Measurements from ENCODE around the gene ITPK1.
A peak's percentile ranks its signal among the peaks of the same experiment; 100 is the strongest.

ITPK1 gene

DNA sequence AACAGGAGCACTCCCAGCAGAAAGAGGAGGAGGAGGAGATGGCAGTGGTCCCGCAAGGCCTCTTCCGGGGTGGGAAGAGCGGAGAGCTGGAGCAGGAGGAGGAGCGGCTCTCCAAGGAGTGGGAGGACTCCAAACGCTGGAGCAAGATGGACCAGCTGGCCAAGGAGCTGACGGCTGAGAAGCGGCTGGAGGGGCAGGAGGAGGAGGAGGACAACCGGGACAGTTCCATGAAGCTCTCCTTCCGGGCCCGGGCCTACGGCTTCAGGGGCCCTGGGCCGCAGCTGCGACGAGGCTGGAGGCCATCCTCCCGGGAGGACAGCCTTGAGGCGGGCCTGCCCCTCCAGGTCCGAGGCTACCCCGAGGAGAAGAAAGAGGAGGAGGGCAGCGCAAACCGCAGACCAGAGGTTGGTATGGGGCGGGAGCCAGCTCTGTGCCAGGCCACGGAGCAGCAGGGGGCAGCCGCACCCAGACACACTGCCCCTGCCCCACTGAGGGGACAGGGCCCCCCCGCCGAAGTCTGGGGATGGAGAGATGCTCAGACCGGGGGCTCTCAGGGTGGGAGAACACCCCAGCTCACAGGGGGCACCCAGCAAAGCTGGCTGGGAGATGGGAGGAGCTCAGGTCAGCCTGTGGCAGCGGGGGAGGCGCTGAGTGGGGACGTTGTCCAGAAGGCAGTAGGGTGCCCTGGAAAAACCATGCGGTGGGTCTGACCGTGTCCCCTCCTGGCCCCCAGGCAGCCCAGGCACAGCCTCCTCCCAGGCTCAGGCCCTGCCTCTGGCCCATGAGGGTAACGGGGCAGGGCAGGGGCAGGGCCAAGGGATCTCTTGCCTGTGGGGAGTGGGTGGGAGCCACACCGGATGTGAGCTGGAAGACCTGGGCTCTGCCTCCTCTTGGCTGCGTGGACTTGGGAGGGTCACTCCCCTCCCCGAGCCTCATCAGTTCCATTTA, 183.0 kb downstream of the ITPK1 start:
- no peak for DNase-seq

- DNase-seq: no peak
These were observed 183.9 kb downstream of the ITPK1 start for GRCh38 chr14:92931681-92932447.

DNA sequence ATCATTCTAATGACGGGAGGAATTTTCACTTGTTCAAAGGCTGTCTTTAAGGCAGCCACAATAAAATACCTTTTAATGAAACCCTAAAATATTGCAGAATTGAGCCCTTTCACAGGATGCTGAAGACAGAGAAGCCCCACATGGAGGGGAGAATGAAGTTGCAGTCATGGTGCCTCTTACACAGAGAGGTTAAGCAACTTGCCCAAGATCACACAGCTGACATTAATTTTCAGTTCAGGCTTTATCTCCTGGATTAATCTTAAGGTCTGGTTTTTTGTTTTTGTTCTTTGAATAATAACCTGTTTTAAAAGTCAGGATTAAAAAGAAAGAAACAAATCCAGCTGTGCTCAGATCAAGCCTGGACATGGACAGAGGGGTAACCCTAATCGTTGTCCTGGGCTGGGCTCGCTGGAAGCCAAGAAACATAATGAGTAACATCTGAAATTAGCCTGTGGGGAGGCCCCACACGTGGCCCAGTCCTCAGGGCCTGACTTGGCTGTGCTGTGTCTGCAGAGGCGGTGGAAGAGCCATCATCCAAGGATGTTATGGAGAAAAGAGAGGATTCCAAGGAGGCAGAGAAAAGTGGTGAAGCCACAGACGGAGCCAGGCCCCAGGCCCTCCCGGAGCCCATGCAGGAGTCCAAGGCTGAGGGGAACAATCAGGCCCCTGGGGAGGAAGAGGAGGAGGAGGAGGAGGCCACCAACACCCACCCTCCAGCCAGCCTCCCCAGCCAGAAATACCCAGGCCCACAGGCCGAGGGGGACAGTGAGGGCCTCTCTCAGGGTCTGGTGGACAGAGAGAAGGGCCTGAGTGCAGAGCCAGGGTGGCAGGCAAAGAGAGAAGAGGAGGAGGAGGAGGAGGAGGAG, 184.8 kb downstream of the ITPK1 start:
- no peak for DNase-seq

- DNase-seq: no peak
These were observed 185.8 kb downstream of the ITPK1 start for GRCh38 chr14:92929689-92930608.

GRCh38 chr14:92928961-92929688, 186.6 kb downstream of the ITPK1 start:
- DNase-seq: no peak

DNA sequence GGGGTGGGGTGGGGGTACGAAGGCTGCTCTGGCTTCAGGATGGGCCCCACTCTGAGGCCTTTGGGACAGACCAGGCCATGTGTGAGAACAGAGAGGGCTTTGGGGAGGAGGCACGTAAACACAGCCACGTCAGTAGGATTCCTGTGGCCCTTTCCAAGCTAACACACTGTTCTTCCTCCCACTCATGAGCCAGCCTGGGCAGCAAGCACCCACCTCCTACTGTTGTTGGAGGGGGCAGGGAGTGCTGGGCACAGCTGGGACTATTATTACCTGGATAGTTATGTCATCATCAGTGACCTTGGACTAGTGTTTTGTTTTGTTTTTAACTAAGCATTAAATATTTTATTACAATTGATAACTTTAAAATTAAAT, 187.5 kb downstream of the ITPK1 start:
- no peak for DNase-seq

- no peak for DNase-seq
These were observed 188.1 kb downstream of the ITPK1 start for GRCh38 chr14:92927349-92928257.

GRCh38 chr14:92926931-92927330, 188.8 kb downstream of the ITPK1 start:
- no peak for DNase-seq

DNA sequence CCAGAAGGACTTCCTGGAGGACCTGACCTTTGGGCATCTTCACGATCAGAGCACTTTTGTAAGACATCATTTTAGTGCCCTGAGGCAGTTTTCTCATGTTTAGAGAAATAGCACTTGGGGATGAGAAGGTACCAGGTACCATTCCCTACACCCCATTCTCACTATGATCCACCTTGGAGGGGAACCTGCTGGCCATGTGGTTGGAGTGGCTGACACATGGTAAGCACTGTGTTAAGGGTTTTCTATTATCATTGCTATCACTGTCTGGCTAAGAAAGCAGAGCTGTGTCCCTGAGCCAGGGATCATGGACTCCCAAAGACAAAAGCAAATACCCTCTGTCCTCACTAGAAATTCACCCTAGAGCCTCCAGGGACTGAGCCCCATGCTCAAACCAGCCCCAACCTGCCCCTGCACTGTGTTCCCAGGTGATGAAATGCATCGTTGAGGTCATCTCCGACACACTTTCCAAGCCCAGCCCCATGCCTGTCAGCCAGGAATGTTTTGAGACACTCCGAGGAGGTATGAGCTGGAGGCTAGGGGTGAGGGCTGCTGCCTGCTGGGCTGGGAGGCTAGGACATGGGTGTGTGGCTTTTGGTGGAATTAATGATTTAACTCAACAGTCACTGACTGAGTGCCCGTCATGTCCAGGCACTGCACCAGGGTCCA, 189.4 kb downstream of the ITPK1 start:
- DNase-seq: no peak

GRCh38 chr14:92925446-92925845, 190.3 kb downstream of the ITPK1 start:
- DNase-seq: no peak

GRCh38 chr14:92924247-92924646, 191.5 kb downstream of the ITPK1 start:
- no peak for DNase-seq

DNA sequence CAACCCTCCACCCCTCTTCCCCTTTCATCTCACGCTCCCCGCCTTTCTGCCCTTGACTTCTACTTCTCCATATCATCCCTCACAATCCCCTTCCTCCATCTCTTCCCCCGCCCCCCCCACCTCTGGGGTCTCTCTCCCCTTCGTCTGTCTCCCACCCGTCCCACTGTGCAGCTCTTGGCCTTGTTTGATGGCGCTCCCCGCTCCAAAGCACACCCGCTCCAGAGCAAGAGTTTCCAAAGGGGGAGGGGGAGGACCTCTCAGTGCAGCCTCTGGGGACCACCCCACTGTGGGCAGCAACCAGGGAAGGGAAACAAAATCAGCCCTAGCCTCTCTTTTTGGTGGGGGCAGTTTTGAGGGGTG, 192.0 kb downstream of the ITPK1 start:
- DNase-seq: no peak

DNA sequence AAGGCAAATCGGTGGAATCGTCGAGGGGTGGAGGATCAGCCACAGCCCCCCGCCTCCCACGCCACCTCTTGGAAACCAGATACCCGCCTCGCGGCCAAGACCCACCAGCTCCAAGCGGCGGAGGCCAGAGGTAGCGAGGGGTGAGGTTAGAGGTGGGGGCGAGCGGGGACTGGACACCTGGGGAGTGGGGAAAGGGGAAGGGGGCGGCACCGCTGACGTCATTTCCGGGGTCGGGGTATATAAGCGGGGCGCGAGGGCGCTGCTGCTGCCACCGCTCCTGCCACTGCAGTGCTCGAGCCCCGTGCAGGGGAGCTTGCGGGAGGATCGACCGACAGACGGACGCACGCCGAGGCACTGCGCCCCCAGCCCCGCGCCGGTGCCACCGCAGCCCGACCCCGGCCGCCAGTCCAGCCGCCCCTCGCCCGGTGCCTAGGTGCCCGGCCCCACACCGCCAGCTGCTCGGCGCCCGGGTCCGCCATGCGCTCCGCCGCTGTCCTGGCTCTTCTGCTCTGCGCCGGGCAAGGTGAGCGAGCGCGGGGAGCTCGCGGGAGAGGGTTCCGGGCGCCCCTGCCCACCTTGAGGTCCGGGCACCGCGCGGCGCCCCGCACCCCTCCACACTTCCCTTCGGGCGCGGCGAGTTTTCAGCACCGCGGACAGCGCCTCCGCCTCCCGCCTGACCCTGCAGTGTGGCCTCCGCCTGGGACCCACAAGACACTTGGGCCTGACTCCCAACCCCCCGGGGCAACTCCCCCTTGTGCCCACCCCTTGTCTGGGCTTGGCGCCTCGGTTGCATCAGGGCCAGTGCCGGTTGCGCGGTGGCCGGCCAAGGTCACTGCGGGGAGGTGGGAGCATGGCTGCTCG, 192.6 kb downstream of the ITPK1 start, which contains the start of gene CHGA:
TSS of gene CHGA (plus strand) at position 268 of the 861 bp plus-strand sequence. CDS start at position 478, 210 bp downstream.
- DNase-seq: peak; percentile 78

DNA sequence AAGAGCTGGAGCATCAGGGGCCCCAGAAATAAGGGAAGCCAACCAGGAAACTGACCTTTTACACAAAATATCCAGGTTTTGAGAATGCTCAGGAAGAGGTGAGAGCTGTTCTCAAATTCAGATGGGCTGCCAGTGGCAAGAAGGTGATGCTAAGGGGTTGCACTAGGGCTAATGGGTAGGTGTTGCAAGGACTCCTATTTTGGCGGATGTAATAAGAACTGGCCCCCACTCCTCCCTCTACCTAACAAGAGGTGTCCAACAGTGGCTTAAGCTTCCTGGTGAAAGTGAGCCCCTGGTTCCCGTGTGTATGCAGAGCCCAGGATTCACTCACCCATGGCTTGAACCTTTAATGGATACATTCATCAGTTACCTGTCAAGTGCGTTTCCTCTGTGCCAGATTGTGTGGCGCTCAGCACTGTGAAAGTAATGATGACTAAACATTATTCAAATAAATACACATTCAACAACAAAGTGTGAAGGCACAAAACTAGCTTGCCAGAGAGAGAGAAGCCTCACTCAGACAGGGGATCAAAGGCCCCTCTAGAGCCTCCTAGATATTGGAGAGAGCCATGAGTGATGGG, 193.5 kb downstream of the ITPK1 start:
- DNase-seq: no peak

DNA sequence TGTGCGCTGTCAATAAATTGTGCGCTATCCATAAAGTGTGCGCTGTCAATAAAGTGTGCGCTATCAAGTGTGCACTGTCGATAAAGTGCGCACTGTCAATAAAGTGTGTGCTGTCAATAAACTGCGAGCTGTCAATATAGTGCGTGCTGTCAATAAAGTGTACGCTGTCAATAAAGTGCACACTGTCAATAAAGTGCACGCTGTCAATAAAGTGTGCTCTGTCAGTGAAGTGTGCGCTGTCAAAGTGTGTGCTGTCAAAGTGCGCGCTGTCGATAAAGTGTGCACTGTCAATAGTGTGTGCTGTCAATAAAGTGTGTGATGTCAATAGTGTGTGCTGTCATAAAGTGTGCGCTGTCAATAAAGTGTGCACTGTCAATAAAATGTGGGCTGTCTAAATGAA, 195.7 kb downstream of the ITPK1 start:
- DNase-seq: no peak

DNA sequence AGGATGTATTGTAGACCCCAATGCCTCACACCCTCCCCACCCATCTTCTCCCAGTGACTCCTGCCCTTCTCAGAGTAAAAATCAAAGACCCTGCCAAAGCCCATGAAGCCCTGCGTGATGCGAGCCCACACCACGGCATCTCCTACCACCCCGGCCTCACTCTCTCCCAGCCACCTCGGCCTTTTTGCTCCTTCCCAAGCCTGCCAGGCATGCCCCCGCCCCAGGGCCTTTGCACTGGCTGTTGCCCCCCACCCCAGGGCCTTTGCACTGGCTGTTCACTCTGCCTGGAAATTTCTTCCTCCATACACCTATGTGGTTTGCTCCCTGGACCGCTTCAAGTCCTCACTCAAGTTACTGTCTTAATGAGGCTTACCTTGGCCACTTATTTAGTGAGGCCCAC, 197.8 kb downstream of the ITPK1 start:
- no peak for DNase-seq

GRCh38 chr14:92917041-92917940, 198.4 kb downstream of the ITPK1 start:
- no peak for DNase-seq
